Neural progenitor cell (in vitro differentiated cells): ENCODE measurements around the gene FEM1B. TPM values are rescaled to one million over a fixed set of nuclear protein-coding genes. Genes with fewer than 3 reads are reported as not detected.

ENCODE experiments used
- DNase-seq: peaks from one replicate; pipeline ENCODE4 v3.0.0-alpha.2; 2016; ENCODE audit warnings: low spot score
- H2AFZ ChIP-seq: fragments of 200-600 bp; sonication (generic); replicated peaks from 2 replicates; pipeline ENCODE4 v1.6.1; 2016; ENCODE audit warnings: antibody characterized with exemption
- H3F3A ChIP-seq: fragments of 200-600 bp; sonication (generic); 2 replicates; pipeline ENCODE4 v1.6.1; 2016; ENCODE audit warnings: antibody characterized with exemption, low read depth
- H3K27ac ChIP-seq: fragments of 200-600 bp; sonication (generic); 2 replicates; pipeline ENCODE4 v1.5.1; 2016; ENCODE audit warnings: mild to moderate bottlenecking
- H3K27me3 ChIP-seq: fragments of 200-600 bp; sonication (generic); 2 replicates; pipeline ENCODE4 v1.6.1; 2016; ENCODE audit warnings: mild to moderate bottlenecking, moderate library complexity
- H3K36me3 ChIP-seq: fragments of 200-600 bp; sonication (generic); 2 replicates; pipeline ENCODE4 v1.5.1; 2016
- H3K4me1 ChIP-seq: fragments of 200-600 bp; sonication (generic); 2 replicates; pipeline ENCODE4 v1.6.1; 2016; ENCODE audit warnings: mixed run types
- H3K4me2 ChIP-seq: fragments of 200-600 bp; sonication (generic); 2 replicates; pipeline ENCODE4 v1.6.1; 2016
- H3K4me3 ChIP-seq: fragments of 200-600 bp; sonication (generic); 2 replicates; pipeline ENCODE4 v1.5.1; 2016
- H3K79me2 ChIP-seq: fragments of 200-600 bp; sonication (generic); 2 replicates; pipeline ENCODE4 v1.6.1; 2016; ENCODE audit warnings: low read depth
- H3K9ac ChIP-seq: fragments of 200-600 bp; sonication (generic); 2 replicates; pipeline ENCODE4 v1.6.1; 2016
- H3K9me3 ChIP-seq: fragments of 200-600 bp; sonication (generic); 2 replicates; pipeline ENCODE4 v1.5.1; 2016; ENCODE audit warnings: low read depth
- H4K20me1 ChIP-seq: fragments of 200-600 bp; sonication (generic); 2 replicates; pipeline ENCODE4 v1.6.1; 2016; ENCODE audit warnings: low read depth
- H3K27ac Mint-ChIP-seq: 3 replicates; pipeline ENCODE4 v1.8.0; 2021; ENCODE audit warnings: mixed read lengths
- H3K27me3 Mint-ChIP-seq: 2 replicates; pipeline ENCODE4 v1.8.0; 2022; ENCODE audit warnings: low read depth, mild to moderate bottlenecking, inconsistent platforms, moderate library complexity, mixed read lengths; ENCODE audit not compliant: insufficient read depth
- H3K36me3 Mint-ChIP-seq: 3 replicates; pipeline ENCODE4 v1.8.0; 2021; ENCODE audit warnings: mixed read lengths
- H3K4me1 Mint-ChIP-seq: 3 replicates; pipeline ENCODE4 v1.8.0; 2021; ENCODE audit warnings: mixed read lengths
- H3K4me3 Mint-ChIP-seq: 3 replicates; pipeline ENCODE4 v1.8.0; 2021; ENCODE audit warnings: mild to moderate bottlenecking, moderate library complexity, mixed read lengths
- H3K9me3 Mint-ChIP-seq: 3 replicates; pipeline ENCODE4 v1.8.0; 2020; ENCODE audit warnings: mixed read lengths
- CTCF ChIP-seq: fragments of 200-600 bp; sonication (generic); IDR thresholded peaks from 2 replicates; pipeline ENCODE4 v1.5.1; 2017; ENCODE audit warnings: antibody characterized with exemption, mild to moderate bottlenecking
- EZH2 ChIP-seq: fragments of 200-600 bp; sonication (generic); IDR thresholded peaks from 2 replicates; pipeline ENCODE4 v1.6.1; 2017; ENCODE audit warnings: antibody characterized with exemption, mild to moderate bottlenecking, moderate library complexity
- EZH2phosphoT487 ChIP-seq: fragments of 200-600 bp; sonication (generic); IDR thresholded peaks from 2 replicates; pipeline ENCODE4 v1.6.1; 2017; ENCODE audit warnings: antibody characterized with exemption
- total RNA-seq: library from RNA; depleted of rRNA; stranded (reverse); fragments of >200 nt; gene quantifications from 2 replicates; pipeline ENCODE4 v1.2.3, GENCODE V29; 2015; ENCODE audit warnings: low replicate concordance

The FEM1B gene
- total RNA-seq, 1 donor from 2014 or later = 80.0 TPM

DNA sequence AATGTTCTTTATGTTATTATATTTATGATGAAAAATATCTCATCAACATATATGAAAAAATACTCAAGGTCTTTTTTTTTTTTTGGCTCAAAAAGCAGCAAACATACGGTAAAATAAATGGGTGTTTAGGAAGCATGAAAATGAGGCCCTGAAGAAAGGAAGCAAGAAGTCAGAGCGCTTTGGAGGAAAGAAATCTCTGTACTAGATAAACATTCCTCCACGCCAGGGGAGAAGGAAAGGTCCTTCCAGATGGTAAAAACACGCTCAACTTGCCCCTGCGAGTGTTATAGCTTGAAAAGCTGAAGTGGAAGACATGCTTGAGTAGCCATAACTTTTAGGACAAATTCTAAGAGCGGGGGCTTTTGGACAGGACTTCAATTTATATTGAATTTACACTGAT is 52.9 kb downstream of the FEM1B start:
- Histone ChIP-seq H3K4me3 (no peak overlapping the region), H4K20me1 (no peaks in the 10 kb centered on the region), H3K4me1 (peaks cover 25% of the 10 kb centered on the region), H2AFZ (peak overlapping the region; percentile 74), H3K27me3 (no peaks in the 10 kb centered on the region), H3K4me2 (peak overlapping the region; percentile 65), H3K79me2 (no peaks in the 10 kb centered on the region), H3K9ac (no peak overlapping the region), H3K9me3 (no peaks in the 10 kb centered on the region), H3K27ac (peak overlapping the region; percentile 2), H3F3A (peaks cover 14% of the 10 kb centered on the region), H3K36me3 (no peaks in the 10 kb centered on the region)
- no peaks in the 10 kb centered on the region for H3K36me3 Mint-ChIP-seq
- H3K4me1 Mint-ChIP-seq = peaks cover 41% of the 10 kb centered on the region
- peak overlapping the region; percentile 16 for H3K4me3 Mint-ChIP-seq
- no peak for DNase-seq
- H3K9me3 Mint-ChIP-seq = no peaks in the 10 kb centered on the region
- TF ChIP-seq EZH2 = no peak
- no peak for TF ChIP-seq CTCF
- peaks cover 18% of the 10 kb centered on the region for H3K27me3 Mint-ChIP-seq
- peak overlapping the region; percentile 78 for H3K27ac Mint-ChIP-seq

DNA sequence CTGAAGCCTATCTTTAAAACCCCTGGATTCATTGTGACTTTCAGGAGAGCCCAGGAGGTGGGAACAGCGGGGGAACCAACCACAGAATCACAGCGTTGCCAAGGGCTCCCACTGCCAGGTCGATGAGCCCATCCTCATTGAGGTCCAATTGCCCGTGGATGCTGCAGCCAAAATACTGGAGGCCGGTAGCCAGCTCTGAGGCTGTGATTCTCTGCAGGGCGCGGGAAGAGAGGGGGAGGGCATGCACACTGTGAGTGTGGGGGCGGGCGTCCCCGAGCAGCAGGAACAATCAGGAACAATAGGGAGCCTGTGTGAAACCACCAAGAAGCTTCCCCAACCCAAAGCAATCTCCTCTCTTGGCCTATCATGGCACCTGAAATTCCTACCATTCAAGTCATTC is 53.4 kb downstream of the FEM1B start:
- H3K9ac ChIP-seq = no peak overlapping the region
- H2AFZ ChIP-seq = peak overlapping the region; percentile 74
- H3K9me3 Mint-ChIP-seq = no peaks in the 10 kb centered on the region
- peaks cover 27% of the 10 kb centered on the region for H3K4me1 ChIP-seq
- H3K4me3 Mint-ChIP-seq = peak overlapping the region; percentile 38
- H3K36me3 Mint-ChIP-seq = no peaks in the 10 kb centered on the region
- H3K9me3 ChIP-seq = no peaks in the 10 kb centered on the region
- TF ChIP-seq EZH2phosphoT487 (no peak), CTCF (no peak), EZH2 (no peak)
- peak overlapping the region; percentile 65 for H3K4me2 ChIP-seq
- no peaks in the 10 kb centered on the region for H4K20me1 ChIP-seq
- H3K27me3 Mint-ChIP-seq = peaks cover 18% of the 10 kb centered on the region
- no peak overlapping the region for H3K4me3 ChIP-seq
- H3K4me1 Mint-ChIP-seq = peaks cover 41% of the 10 kb centered on the region
- peak; percentile 55 for DNase-seq
- no peaks in the 10 kb centered on the region for H3K27me3 ChIP-seq
- H3K27ac ChIP-seq = peak overlapping the region; percentile 2
- H3K27ac Mint-ChIP-seq = peak overlapping the region; percentile 78
- H3K36me3 ChIP-seq = no peaks in the 10 kb centered on the region
- no peaks in the 10 kb centered on the region for H3K79me2 ChIP-seq
- H3F3A ChIP-seq = peaks cover 14% of the 10 kb centered on the region

- Mint-ChIP-seq H3K4me3 (no peak overlapping the region), H3K4me1 (peaks cover 39% of the 10 kb centered on the region), H3K27me3 (peaks cover 18% of the 10 kb centered on the region), H3K36me3 (no peaks in the 10 kb centered on the region), H3K27ac (no peak overlapping the region), H3K9me3 (no peaks in the 10 kb centered on the region)
- Histone ChIP-seq H3F3A (peaks cover 14% of the 10 kb centered on the region), H3K4me2 (no peak overlapping the region), H4K20me1 (no peaks in the 10 kb centered on the region), H3K4me3 (no peak overlapping the region), H2AFZ (no peak overlapping the region), H3K9me3 (no peaks in the 10 kb centered on the region), H3K9ac (no peak overlapping the region), H3K4me1 (peaks cover 32% of the 10 kb centered on the region), H3K79me2 (no peaks in the 10 kb centered on the region), H3K27ac (no peak overlapping the region), H3K27me3 (no peaks in the 10 kb centered on the region), H3K36me3 (no peaks in the 10 kb centered on the region)
- no peak for DNase-seq
- TF ChIP-seq CTCF = no peak
- no peak for TF ChIP-seq EZH2phosphoT487
- TF ChIP-seq EZH2 = no peak
Observed at GRCh38 chr15:68332266-68332665, 54.7 kb downstream of the FEM1B start.
